GM12874 (cell line): Measurements from ENCODE around the gene TUBB1.

ENCODE experiments used
- TF ChIP-seq, protein P1 (sequence below): IDR thresholded peaks from 2 replicates; pipeline ENCODE4 v1.5.1; 2011; ENCODE audit warnings: low read depth, mild to moderate bottlenecking, control low read depth, low read length, moderate library complexity; ENCODE audit not compliant: insufficient read depth

The TUBB1 gene

GRCh38 chr20:59035381-59035780 is 16.2 kb downstream of the TUBB1 start:
- TF ChIP-seq, protein P1, sequence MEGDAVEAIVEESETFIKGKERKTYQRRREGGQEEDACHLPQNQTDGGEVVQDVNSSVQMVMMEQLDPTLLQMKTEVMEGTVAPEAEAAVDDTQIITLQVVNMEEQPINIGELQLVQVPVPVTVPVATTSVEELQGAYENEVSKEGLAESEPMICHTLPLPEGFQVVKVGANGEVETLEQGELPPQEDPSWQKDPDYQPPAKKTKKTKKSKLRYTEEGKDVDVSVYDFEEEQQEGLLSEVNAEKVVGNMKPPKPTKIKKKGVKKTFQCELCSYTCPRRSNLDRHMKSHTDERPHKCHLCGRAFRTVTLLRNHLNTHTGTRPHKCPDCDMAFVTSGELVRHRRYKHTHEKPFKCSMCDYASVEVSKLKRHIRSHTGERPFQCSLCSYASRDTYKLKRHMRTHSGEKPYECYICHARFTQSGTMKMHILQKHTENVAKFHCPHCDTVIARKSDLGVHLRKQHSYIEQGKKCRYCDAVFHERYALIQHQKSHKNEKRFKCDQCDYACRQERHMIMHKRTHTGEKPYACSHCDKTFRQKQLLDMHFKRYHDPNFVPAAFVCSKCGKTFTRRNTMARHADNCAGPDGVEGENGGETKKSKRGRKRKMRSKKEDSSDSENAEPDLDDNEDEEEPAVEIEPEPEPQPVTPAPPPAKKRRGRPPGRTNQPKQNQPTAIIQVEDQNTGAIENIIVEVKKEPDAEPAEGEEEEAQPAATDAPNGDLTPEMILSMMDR, result no peak

DNA sequence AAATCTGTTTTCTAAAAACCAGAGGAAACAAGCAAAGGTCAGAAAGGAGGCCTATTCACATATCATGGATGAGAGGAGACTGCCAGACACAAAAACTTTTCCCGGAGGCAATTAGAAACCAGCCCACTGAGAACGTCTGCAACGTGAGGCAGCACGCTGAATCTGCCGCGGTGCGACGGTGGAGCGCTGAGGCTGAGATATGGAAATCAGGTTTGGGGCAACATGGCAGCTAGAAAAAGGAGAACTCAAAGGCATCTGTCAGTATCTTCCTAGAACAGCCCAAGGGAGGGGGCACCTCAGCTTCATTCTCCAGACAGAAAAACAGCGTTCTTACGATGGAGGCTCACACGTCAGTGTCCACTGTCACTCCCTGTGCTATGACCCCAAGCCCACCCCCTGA is 18.2 kb downstream of the TUBB1 start:
- TF ChIP-seq, protein P1, result no peak

- TF ChIP-seq, protein P1, result no peak
These were observed 20.0 kb downstream of the TUBB1 start for GRCh38 chr20:59039233-59039632.

GRCh38 chr20:59040667-59041066 is 21.4 kb downstream of the TUBB1 start:
- TF ChIP-seq, protein P1, result no peak

- TF ChIP-seq, protein P1, result no peak
These were observed 23.0 kb downstream of the TUBB1 start, which contains the start of gene PRELID3B for GRCh38 chr20:59042151-59042795. Gene PRELID3B (minus strand): TSS chr20:59042786. CDS start chr20:59042730, 56 bp downstream.

- TF ChIP-seq, protein P1, result no peak
These were observed 23.8 kb downstream of the TUBB1 start for GRCh38 chr20:59042796-59043631.

DNA sequence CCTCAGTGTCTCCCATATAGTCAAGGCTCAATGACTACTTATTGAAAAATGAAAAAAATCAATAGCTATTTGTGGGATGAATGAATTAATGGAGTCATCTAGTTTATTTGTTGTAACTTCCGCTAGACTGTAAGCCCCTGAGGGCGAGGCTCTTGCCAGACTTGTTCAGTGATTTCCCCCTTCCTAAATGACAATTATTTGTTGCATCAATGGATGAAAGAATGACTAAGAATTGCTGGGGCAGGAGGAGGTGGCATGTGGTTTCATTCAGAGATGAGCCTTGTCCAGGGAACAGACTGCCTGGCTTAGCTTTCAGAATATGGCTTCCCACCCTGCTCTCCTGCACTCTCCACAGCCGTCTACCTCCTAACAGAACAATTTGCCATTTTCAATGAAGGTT is 24.5 kb downstream of the TUBB1 start:
- TF ChIP-seq, protein P1, result no peak
